Stimulated activated CD8-positive, alpha-beta memory T cell treated with anti-CD3 and anti-CD28 coated beads, Interleukin-7, amount 100 ng/mL, for 48 hours (primary cell): ENCODE results near the gene FNDC3B.
"Not testable (repeated sequence)": the region's sequence is repeated elsewhere in the genome, so short reads cannot be mapped to it uniquely, and the experiment has no call there.

Experiments
- DNase-seq, 2 donors: peaks; one replicate each; pipeline ENCODE4 v3.0.0-alpha.2; 2020; ENCODE audit warnings: low read depth in 1 of 2; ENCODE audit errors: extremely low read depth in 1 of 2

FNDC3B gene

DNA sequence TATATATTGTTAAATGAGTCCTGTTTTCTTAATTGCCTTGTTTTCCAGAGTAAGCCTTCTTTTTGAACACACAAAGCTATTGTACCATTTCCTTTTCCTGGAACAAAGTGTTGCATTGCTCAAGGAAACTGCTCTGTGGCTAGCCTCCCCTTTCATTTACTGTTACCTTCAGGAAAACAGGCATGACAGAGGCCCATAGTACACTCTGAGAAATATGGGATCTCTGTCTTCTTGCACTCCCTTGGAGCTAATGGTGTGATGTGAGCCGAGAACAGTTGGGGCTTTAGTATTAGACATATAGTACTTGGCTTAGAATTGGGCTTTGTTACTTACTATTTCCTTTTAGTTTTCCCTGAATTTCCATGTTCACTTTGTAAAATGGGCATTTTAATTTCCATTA, 215.2 kb downstream of the FNDC3B start:
- no peak for DNase-seq

DNA sequence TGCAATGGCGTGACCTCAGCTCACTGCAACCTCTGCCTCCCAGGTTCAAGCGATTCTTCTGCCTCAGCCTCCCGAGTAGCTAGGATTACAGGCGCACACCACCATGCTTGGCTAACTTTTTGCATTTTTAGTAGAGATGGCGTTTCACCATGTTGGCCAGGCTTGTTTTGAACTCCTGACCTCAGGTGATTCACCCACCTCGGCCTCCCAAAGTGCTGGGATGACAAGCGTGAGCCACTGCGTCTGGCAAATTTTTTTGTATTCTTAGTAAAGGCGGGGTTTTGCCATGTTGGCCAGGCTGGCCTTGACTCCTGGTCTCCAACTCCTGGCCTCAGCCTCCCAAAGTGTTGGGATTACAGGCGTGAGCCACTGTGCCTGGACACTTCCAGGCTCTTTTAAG, 215.9 kb downstream of the FNDC3B start:
- DNase-seq: not testable (repeated sequence)

DNA sequence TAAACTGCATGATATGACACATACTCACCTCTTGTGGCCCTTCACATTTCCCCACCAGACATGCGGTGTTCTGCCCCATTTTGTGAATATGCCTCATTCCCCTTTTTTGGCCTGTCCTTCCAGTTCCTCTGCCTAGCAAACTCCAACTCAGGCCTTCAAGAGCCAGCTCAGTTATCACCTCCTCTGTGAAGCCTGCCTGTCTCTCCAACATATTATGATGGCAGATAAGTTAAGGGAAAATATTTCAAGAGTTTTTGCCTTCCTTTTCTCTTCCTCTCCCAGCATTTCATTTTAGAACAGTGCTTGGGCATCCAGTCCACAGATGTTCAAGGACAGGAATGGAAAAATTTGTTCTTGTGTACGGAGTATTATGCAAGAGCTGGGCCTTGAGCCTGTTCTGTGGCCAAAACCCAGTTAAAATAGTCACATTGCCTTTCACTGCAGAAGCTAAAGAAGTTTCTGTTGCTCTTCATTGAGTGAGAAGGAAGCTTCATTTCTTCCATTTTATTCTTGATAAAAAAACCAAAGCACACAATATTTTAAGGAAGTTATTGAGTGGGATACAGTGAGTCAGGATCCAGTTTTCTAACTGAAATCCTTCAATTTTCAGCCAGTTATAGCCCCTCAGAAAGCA, 216.8 kb downstream of the FNDC3B start:
- no peak for DNase-seq

DNA sequence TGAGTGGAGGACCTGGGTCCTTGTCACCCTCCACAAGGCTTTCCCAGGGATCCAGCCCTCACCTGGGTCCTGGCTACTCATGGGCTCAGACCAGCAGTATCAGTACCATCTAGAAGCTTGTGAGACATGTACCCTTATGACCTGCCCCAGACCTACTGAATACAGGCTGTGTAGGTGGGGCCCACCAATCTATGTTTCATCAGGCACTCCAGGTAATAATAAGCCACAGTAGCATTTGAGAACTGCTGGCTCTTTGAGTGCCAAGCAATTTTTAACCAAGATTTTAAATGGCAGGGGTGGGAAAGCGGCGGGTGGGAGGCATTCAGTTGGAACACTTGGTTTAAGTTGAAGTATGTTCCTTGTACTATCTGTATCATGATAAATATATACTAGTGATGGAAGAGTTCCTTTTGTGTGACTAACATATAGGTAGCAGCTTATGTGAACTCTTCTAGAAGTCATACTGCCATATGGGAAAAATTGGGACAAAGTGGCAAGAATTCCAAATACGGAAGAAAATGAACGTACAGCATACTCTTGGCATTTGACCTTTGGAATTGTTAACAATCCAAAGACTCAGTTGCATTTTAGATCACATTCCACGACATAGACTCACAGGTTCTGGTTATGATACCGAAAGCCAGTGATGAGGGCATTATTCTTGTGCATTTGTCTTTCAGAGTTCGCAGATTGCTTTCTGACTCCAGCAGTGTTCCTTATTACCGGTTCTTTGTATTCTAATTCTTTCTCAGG, 218.4 kb downstream of the FNDC3B start:
- no peak for DNase-seq

DNA sequence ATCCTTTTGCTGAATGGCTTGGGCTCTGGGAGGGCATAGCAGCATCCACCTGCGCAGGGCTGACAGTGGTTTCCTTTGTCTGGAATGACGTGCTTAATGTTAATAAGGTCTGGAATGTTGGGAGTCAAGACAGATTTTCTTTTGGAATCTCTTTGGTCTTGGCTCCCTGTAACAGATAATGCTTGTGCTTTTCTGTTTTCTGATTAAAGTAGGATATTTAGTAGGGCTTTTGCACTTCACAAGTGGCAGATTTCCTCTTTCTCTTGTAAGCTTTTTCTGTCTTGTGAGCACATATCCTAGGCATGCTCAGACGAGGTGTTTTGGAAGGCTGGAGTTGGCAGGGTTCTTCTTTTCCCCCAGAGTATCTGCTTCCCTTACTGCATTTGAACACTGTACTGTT, 219.2 kb downstream of the FNDC3B start:
- no peak for DNase-seq

DNA sequence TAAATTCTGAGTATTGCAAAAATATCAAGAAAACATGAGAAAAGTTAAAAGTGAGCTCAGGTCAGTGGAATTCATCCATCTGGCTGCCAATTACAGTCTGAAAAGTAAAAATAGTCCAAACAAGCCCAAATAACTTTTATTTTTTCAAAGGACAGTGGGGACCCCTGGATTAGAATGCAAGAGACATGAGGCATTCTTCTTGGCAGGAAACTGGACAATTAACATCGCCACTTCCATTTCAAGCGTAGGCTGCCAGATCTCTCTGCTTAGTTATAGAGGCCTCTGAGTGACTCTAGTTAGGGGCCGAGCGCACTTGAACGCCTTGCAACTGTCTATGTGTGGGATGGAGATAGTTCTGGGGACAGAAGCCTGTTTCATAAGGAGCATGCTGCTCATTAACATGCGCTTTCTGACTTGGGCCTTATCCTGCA, 219.7 kb downstream of the FNDC3B start:
- no peak for DNase-seq

DNA sequence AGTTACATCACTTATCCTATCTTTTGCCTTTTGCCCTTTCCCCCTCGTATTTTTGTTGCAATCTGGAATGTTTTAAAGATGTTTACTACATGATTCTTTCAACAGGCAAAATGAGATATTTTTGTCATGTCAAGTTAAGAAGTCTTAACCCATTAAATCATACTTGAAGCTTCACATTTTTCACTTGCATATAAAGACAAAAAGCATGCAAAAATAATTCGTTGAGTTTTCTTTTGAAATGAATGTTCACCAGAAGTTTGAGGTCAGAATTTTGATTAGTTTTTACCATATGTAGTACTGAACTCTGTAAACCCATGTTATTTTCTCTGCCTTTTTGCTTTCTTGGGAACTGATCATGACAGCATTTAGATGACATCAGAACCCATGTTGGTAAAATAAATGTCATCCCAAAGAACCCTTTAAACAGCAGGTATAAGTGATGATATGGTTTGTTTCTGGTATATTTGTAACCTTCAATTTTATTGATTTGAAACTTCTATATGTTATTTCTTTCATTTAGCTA, 220.4 kb downstream of the FNDC3B start:
- DNase-seq: no peak

DNA sequence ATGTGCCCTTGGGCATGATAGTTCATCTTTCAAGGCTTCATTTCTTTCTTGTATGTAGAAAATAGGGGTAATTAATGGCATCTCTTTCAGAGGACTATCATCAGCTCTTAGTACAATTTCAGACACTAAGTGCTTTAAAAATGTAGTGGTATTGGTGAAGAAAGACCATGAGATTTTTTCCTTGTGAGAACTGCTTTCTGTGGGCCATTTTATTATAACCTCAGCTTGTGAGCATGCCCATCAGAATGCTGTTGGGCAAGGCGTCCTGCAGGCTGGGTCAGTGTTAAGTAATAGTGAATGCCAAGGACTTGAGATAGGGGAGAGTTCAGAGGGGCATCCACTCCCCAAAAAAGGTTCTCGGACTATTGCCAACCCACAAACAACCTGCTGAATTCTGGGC, 221.0 kb downstream of the FNDC3B start:
- DNase-seq: no peak

DNA sequence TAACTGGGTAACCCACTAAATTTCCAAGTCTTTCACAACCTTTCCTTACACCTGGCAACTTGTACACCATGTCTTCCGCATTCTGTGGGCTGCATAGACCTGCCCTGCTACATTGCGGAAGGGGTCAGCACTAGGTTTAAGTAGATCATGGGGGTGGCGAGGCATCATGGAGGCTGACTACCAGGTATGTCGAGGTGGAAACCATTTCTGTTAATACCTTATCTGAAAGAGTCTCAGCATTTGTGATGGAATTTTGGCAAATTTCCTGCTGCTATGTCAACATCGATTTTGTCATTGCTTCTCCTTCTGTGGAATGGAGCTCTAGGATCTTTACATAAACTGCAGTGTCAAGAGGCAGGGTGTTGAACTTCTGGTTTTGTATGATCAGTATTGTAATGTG, 221.7 kb downstream of the FNDC3B start:
- no peak for DNase-seq

DNA sequence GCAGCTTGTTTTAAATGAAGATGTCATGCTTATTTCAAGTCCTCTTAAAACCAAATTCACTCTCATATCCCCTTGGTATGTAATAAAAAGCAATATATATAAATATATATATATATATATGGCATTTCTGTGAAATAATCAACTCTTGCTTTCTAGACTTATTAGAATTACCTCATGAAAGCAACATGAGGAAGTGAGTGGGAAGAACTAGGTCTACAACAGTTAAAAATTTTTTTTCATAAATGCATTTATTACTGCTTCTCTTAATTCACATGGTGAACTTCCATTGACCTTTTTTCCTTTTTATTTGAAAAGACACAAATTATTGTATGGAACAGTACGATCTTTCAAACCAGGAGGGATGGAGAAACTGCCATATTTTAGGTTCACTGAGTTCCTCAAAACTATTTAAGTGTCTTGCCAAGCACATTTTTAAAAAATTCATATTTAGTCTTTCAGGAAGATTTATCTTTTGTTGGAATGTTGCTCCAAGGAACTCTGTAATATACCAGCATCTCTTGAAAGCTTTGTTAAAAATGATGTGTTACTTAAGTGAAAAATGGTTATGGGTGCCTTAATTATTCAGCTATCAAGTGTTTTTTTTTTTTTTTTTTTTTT, 223.7 kb downstream of the FNDC3B start:
- no peak for DNase-seq

DNA sequence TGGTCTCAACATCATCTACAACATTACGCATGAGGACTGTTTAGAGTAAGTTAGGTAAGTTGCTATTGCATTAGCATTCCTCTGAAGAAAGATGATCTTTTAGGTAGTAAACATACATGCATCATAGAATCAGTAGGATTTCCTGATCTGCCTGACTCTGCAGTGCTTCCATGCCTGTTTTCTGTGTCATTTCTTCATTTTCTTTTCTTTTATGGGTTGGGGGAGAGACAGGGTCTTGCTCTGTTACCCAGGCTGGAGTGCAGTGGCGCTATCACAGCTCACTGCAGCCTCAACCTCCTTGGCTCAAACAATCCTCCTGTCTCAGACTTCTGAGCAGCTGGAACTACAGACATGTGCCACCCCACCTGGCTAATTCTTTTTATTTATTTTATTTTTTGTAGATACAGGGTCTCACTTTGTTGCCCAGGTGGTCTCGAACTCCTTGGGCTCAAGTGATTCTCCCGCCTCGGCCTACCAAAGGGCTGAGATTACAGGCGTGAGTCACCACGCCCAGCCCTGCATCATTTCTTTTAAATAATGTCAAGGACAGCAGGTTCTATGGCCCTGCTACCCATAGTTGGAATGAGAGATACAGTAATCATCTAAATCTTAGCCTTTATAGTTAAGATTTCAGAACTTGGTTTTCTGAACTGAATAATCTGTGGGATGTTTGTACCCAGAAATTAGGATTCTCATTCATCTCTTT, 224.6 kb downstream of the FNDC3B start:
- DNase-seq: no peak

DNA sequence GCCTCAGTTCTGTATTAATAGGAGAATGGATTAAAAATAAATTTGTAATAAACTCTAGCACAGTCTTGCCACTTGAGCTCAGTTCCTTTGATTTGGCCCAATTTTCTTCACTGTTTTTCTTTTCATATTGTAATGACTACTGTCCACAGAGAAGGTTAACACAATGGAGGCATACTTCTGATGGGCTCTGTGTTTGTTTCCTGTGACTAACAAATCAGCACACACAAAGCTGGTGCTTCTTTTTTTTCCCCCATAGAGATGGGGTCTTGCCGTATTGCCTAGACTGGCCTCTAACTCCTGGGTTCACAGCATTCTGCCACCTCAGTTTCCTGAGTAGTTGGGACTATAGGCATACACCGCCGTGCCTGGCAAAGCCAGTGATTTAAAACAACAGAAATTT, 226.7 kb downstream of the FNDC3B start:
- no peak for DNase-seq

DNA sequence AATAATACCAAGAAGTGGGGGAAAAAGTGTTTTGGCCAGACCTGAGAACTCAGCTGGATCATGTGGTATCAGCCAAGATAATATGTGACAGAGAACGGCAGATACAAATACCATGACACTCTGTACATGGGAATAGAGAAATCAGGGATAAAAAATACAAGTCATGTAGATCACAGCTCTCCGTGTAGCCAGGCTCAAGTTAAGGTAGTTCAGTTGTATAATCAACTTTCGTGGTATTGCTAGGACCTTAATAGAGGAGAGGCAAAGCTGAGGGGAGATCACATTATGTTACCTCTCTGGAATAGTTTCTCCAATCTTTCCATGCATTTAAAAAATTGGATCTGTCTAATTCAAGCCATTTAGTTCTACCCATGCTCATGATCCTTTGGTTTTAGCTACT, 229.0 kb downstream of the FNDC3B start:
- DNase-seq: no peak

DNA sequence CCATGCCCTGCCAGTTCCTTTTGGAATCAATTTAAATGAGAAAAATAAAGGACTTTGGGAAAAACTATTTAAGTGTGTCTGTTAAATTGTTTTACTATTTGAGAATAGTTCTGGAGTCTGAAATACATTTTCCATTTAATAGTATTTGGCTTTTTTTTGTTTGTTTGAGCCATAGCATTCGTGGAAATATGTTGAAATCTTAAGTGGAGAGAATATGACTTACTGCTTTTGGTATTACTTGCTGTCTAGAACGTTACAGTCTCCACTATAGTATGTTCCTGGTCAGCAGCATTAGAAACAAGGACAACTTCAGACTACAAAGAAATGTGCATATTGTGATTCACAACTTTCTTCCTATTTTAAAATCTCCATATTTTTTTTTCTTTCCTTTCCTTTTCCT, 229.5 kb downstream of the FNDC3B start:
- no peak for DNase-seq

DNA sequence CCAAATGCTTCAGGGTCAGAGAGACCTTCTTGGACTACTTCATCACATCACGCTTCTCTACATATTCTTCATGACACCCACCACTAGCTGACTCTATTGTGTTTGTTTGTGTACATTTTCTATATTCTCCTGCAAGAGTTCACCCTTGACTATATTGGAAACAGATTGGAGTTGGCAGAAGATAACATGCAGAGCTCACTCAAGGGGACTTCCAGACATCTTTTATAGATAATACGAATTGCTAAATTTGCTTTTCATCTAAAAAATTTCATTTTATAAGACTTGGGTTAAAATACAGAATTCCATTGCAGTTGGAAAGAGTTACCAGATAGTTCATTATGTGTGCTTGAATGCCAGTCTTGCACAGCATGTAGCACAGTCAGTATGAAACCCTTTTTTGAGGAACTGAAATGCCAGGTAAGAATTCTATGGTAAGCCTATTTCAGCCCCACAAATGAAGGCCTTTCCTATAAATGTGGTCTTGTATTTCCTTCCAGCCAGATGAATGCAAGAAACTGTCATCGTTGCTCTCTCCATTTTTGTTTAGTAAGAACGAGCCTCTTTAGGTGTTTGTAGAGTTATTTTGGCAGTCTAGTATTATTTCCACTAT, 231.3 kb downstream of the FNDC3B start:
- no peak for DNase-seq

DNA sequence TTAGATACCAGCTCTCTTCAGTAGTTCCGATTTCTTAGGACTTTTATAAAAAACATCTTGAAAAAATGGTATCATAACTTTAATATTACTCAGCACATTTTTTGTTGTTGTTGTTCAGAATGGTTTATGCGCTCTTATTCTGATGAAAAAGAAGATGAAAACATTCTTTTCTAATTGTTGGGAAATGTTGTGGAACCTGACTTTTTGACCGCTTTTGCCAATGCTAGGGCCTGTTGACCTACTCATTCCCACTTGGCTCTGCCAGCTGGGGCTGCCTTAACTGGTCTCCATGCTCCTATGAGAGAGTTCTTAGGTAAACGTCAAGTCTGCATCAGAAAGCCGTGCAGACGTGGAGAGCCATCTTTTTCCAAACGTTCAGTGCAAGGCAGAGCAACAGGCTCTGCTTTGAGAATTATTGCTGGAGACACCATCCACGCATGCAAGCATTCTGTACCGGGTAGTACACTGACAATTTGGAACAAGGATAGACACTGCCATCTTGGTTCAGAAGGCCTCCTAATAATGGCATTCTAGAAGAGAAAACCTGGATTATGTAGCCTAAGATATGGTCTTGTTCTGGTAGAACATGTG, 232.1 kb downstream of the FNDC3B start:
- no peak for DNase-seq

DNA sequence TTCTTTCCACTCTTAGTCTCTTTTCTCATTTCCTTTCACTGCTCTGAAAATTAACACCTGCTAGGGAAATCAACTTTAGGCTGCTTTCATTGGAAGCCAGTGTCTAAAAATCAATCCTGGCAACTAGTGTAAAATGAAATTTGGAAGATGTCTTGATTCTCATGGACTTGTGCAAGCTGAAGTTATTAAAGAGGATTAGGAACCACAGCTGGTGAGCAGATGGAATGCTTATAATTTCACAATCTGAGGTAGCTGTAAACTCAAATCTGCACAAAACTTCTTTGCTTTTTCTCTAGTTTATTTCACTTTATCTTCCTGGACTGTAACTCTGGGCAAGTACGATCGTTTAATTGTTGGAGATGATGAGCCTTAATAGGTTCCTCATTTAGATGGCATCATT, 233.3 kb downstream of the FNDC3B start:
- DNase-seq: no peak

DNA sequence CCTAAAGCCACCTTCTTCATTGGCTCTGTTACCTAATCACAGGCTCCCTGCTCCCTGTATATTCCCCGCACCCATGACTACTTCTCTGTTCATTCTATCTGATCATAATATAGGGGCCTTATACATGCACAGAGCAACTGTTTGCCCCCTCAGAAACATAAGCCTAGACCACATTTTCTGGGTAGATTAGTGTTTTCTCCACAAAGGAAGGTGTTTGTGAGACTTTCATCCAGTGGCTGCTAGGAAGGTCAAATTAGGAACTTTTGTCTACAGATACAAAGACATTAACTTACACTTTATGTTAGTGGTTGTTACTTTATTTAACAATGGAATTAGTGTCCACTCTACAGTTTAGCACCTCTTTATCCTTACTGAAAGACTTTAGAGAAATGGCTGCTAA, 234.0 kb downstream of the FNDC3B start:
- no peak for DNase-seq

DNA sequence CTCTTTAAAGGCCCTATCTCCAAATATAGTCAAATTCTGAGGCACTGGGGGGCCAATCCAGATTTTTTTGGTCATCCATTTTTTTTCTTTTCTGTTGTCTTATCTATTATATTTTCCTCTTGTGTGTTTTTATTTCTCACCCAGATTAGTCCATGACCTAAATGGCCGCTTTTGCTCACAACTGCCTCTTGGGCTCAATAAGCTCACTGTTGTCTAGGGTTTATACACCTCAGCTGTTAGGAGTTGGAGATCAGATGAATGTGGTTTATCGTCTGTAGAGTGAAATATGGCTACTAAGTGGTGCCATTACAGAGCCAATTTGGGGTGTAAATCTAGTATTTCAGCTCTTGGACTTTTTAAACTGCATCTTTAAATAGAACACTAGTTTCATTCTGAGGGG, 235.5 kb downstream of the FNDC3B start:
- DNase-seq: no peak

DNA sequence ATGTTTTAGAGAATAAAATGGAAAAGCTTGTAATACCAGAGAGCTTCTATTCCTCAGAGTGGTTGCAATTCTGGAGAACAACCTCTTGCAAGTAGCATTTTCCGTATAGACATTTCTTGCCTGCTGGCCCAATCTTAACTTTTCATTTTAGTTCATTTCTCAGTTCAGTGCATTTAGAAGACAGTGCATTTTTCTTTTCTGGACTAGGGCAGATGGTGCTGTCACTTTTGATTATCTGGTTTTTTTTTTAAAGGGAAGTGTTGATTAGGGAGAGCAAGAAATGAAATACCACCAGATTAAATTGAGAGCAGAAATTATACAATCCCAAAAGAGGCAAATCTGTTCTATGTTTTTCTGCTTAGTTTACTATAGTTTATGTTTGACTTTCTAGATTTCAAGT, 236.2 kb downstream of the FNDC3B start:
- DNase-seq: no peak

DNA sequence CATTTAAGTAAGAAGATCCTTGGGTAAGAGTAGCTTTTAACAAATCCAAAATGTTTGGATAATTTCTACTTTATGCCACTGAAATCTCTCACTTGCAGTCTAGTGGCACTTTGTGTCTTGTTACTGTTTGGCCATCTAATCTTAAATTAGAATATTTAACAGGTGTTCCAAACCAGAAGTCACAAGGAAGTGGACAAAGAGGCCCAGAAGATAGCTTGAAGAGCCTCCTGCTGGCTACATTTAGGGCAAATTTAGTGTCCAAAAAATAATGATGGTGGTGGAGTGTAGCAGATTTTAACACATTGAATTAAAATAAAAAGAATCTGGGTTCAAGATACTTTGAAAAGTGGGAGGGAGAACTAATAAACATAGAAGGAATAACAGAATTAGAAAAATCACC, 236.7 kb downstream of the FNDC3B start:
- DNase-seq: no peak
